ENCODE data around the gene KRTCAP3. TPM values are rescaled to one million over a fixed set of nuclear protein-coding genes. Genes with fewer than 3 reads are reported as not detected.
A peak's percentile ranks its signal among the peaks of the same experiment; 100 is the strongest.
"Not testable (repeated sequence)": the region's sequence is repeated elsewhere in the genome, so short reads cannot be mapped to it uniquely, and the experiment has no call there.

Gene KRTCAP3
- total RNA-seq, 1 donor from 2014 or later = 6.9 TPM

GRCh38 chr2:27420996-27421395, 21.2 kb upstream of the KRTCAP3 start:
- Mint-ChIP-seq H3K9me3 (no peaks in the 10 kb centered on the region), H3K36me3 (ENCODE audit: low read depth) (no peaks in the 10 kb centered on the region), H3K4me3 (no peak overlapping the region), H3K27ac (ENCODE audit: unreplicated experiment) (no peak overlapping the region), H3K4me1 (no peaks in the 10 kb centered on the region), H3K27me3 (ENCODE audit: low read depth) (no peaks in the 10 kb centered on the region)
- no peak for DNase-seq (ENCODE audit: low read depth, low spot score)
- no peak for TF ChIP-seq CTCF (conservative IDR thresholded peaks at IDR 0.05)

- H3K4me3 Mint-ChIP-seq = no peak overlapping the region
- DNase-seq (ENCODE audit: low read depth, low spot score) = no peak
- H3K36me3 Mint-ChIP-seq (ENCODE audit: low read depth) = no peaks in the 10 kb centered on the region
- H3K27ac Mint-ChIP-seq (ENCODE audit: unreplicated experiment) = no peak overlapping the region
- H3K9me3 Mint-ChIP-seq = no peaks in the 10 kb centered on the region
- no peak for TF ChIP-seq CTCF (conservative IDR thresholded peaks at IDR 0.05)
- no peaks in the 10 kb centered on the region for H3K27me3 Mint-ChIP-seq (ENCODE audit: low read depth)
- H3K4me1 Mint-ChIP-seq = no peaks in the 10 kb centered on the region
These were observed 20.4 kb upstream of the KRTCAP3 start for GRCh38 chr2:27421660-27422250.

DNA sequence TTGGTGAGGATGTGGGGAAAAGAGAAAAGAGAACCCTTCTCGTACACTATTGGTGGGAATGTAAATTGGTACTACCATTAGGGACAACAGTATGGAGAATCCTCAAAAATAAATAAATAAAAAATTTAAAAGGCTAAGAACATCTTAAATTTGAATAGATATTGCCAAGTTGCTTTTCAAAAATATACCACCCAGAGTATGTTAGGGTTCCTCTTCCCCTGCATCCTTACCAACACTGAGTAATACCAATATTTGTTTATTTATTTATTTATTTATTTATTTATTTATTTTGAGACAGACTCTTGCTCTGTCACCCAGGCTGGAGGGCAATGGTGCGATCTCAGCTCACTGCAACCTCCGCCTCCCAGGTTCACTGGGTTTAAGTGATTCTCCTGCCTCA, 19.2 kb upstream of the KRTCAP3 start:
- Mint-ChIP-seq H3K4me1 (peaks cover 5% of the 10 kb centered on the region), H3K9me3 (no peaks in the 10 kb centered on the region), H3K36me3 (ENCODE audit: low read depth) (no peaks in the 10 kb centered on the region), H3K4me3 (no peak overlapping the region), H3K27me3 (ENCODE audit: low read depth) (no peaks in the 10 kb centered on the region), H3K27ac (ENCODE audit: unreplicated experiment) (no peak overlapping the region)
- DNase-seq (ENCODE audit: low read depth, low spot score) = no peak
- no peak for TF ChIP-seq CTCF (conservative IDR thresholded peaks at IDR 0.05)

DNA sequence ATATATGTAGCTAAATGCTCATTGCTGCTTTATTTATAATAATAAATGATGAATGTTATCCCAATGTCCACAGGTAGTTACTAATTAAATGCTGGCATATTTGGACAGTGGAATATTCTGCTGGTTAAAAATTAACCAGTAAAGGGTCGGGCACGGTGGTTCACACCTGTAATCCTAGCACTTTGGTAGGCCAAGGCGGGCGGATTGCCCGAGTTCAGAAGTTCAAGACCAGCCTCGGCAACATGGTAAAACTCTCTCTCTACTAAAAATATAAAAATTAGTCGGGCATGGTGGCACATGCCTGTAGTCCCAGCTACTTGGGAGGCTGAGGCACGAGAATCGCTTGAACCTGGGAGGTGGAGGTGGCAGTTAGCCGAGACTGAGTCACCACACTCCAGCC, 17.1 kb upstream of the KRTCAP3 start:
- H3K4me3 Mint-ChIP-seq; H3K36me3 Mint-ChIP-seq (ENCODE audit: low read depth); H3K27ac Mint-ChIP-seq (ENCODE audit: unreplicated experiment); DNase-seq (ENCODE audit: low read depth, low spot score); H3K27me3 Mint-ChIP-seq (ENCODE audit: low read depth); H3K9me3 Mint-ChIP-seq: not testable (repeated sequence)
- H3K4me1 Mint-ChIP-seq = peaks cover 16% of the 10 kb centered on the region

DNA sequence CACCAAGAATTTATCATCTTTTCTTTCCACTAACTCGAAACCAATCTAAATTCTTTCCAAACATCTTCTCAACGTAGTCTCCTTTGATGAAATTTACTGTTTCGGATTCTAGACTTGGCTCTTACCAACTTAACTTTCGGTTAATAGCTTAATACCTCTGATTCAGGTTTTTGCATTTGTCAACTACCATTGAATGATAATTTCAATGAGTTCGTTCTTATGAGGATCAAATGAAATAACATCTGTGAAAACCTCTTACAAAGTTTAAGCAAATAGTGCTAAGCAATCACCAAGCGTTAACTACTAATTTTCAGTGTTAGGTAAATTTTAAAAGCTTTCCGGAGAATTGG, 14.3 kb upstream of the KRTCAP3 start:
- Mint-ChIP-seq H3K27me3 (ENCODE audit: low read depth) (no peaks in the 10 kb centered on the region), H3K27ac (ENCODE audit: unreplicated experiment) (no peak overlapping the region), H3K36me3 (ENCODE audit: low read depth) (peaks cover 5% of the 10 kb centered on the region), H3K4me3 (peak overlapping the region; percentile 96), H3K9me3 (no peaks in the 10 kb centered on the region), H3K4me1 (peaks cover 27% of the 10 kb centered on the region)
- TF ChIP-seq CTCF (conservative IDR thresholded peaks at IDR 0.05) = no peak
- DNase-seq (ENCODE audit: low read depth, low spot score) = no peak

DNA sequence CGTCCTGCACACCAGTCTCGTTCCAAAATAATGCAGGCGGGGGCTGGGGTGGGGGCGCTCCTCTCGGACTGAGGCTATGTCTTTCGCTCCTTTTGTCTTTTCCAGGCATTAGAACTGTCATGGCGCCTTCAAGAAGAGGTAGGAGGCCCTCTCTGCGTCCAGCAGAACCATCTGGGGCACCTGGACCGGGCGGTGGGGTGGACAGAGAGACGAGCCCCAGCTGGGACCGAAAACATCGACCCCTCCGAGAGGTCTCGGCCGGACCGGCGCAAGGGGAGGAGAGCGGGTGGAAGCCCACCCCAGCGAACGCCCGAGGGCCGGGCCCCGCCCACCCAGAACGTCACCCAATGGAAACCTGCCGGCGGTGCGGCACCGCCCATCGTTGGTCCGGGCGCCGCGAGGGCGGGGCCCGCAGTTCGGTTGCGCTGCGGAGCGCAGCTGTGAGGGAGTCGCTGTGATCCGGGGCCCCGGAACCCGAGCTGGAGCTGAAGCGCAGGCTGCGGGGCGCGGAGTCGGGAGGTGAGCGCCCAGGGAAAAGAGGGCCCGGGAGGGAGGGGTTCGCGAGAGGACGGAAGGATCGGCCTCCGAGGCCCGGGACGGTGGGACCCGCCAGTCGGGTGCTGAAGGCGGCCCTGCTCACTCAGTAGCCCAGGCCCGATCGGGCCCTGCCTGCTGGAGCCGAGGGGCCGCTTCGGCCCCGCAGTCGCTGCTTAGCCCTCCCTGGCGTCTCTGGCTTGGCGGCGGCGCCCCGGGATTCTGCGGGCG, 13.8 kb upstream of the KRTCAP3 start, which contains the start of gene NRBP1:
TSS of gene NRBP1 (plus strand) at position 419 of the 765 bp plus-strand sequence. CDS start 4,643 bp downstream, outside the sequence.
- peak; percentile 89 for DNase-seq (ENCODE audit: low read depth, low spot score)
- Mint-ChIP-seq H3K27me3 (ENCODE audit: low read depth) (no peaks in the 10 kb centered on the region), H3K27ac (ENCODE audit: unreplicated experiment) (peak within 1 kb of the TSS; percentile 98), H3K9me3 (no peaks in the 10 kb centered on the region), H3K4me3 (peak within 1 kb of the TSS; percentile 100), H3K4me1 (peaks cover 27% of the 10 kb centered on the region), H3K36me3 (ENCODE audit: low read depth) (peaks cover 9% of the 10 kb centered on the region)
- TF ChIP-seq CTCF (conservative IDR thresholded peaks at IDR 0.05) = no peak
